Measurements from ENCODE around the gene HAUS7.
A peak's percentile ranks its signal among the peaks of the same experiment; 100 is the strongest.

The HAUS7 gene

GRCh38 chrX:153491351-153491914 lies 21.1 kb upstream of the HAUS7 start:
- peak overlapping the region; percentile 92 for H3K27ac ChIP-seq
- ChIA-PET CTCF (interaction anchor here (0.6 to 2.5 kb wide), 5 partner anchors 13 to 21 kb away, joined by 3 to 8 read pairs (median 4); partner anchors contain the start of gene HAUS7), POLR2A (ENCODE audit: low non-redundant PET) (no interaction called here)
- TF ChIP-seq CTCF (conservative IDR thresholded peaks at IDR 0.05; ENCODE audit: low read depth): no peak
- DNase-seq (ENCODE audit: low spot score): no peak

- peak overlapping the region; percentile 92 for H3K27ac ChIP-seq
- ChIA-PET POLR2A (ENCODE audit: low non-redundant PET) (interaction anchor here (0.6 kb wide), 1 partner anchor 48 kb away, joined by 4 read pairs; no protein-coding TSS in a partner anchor), CTCF (interaction anchor here (1.9 to 2.5 kb wide), 2 partner anchors 17 to 19 kb away, joined by 8 read pairs; no protein-coding TSS in a partner anchor)
- no peak for TF ChIP-seq CTCF (conservative IDR thresholded peaks at IDR 0.05; ENCODE audit: low read depth)
- DNase-seq (ENCODE audit: low spot score): peak; percentile 41
Measured at GRCh38 chrX:153490217-153490930, 20.0 kb upstream of the HAUS7 start.

- DNase-seq (ENCODE audit: low spot score): no peak
- peak overlapping the region; percentile 92 for H3K27ac ChIP-seq
- POLR2A ChIA-PET (ENCODE audit: low non-redundant PET): no interaction called here
- TF ChIP-seq CTCF (conservative IDR thresholded peaks at IDR 0.05; ENCODE audit: low read depth): no peak
- CTCF ChIA-PET: no interaction called here
Measured at GRCh38 chrX:153488231-153488914, 18.0 kb upstream of the HAUS7 start.

GRCh38 chrX:153487590-153488071 lies 17.3 kb upstream of the HAUS7 start:
- no peak for DNase-seq (ENCODE audit: low spot score)
- CTCF ChIA-PET: no interaction called here
- TF ChIP-seq CTCF (conservative IDR thresholded peaks at IDR 0.05; ENCODE audit: low read depth): no peak
- POLR2A ChIA-PET (ENCODE audit: low non-redundant PET): no interaction called here
- peak overlapping the region; percentile 92 for H3K27ac ChIP-seq

GRCh38 chrX:153486171-153486570 lies 15.8 kb upstream of the HAUS7 start:
- H3K27ac ChIP-seq: peak overlapping the region; percentile 92; the same call in 1 of the 2 replicates
- CTCF ChIA-PET: no interaction called here
- DNase-seq (ENCODE audit: low spot score): no peak
- no peak for TF ChIP-seq CTCF (conservative IDR thresholded peaks at IDR 0.05; ENCODE audit: low read depth)
- POLR2A ChIA-PET (ENCODE audit: low non-redundant PET): no interaction called here

GRCh38 chrX:153485396-153486080 lies 15.2 kb upstream of the HAUS7 start:
- CTCF ChIA-PET: interaction anchor here (0.7 kb wide), 2 partner anchors 22 to 57 kb away, joined by 3 to 4 read pairs; no protein-coding TSS in a partner anchor
- no peak for TF ChIP-seq CTCF (conservative IDR thresholded peaks at IDR 0.05; ENCODE audit: low read depth)
- peak overlapping the region; percentile 90; the same call in 1 of the 2 replicates for H3K27ac ChIP-seq
- no peak for DNase-seq (ENCODE audit: low spot score)
- POLR2A ChIA-PET (ENCODE audit: low non-redundant PET): no interaction called here

Data from RWPE1 (cell line).